Measurements from ENCODE around the gene HOXD11.

Gene HOXD11

GRCh38 chr2:176146101-176146500, 39.0 kb downstream of the HOXD11 start:
- no peak for DNase-seq (ENCODE audit: extremely low spot score)
- POLR2A ChIA-PET: no interaction called here
- CTCF ChIA-PET: interaction anchor here (0.7 to 5.0 kb wide), 5 partner anchors 14 to 506 kb away, joined by 3 to 26 read pairs (median 6); no protein-coding TSS in a partner anchor

GRCh38 chr2:176146645-176147044, 39.6 kb downstream of the HOXD11 start:
- ChIA-PET CTCF (interaction anchor here (1.2 to 5.0 kb wide), 3 partner anchors 309 to 506 kb away, joined by 3 to 26 read pairs (median 24); no protein-coding TSS in a partner anchor), POLR2A (no interaction called here)
- DNase-seq (ENCODE audit: extremely low spot score): no peak
- no peak for TF ChIP-seq CTCF (IDR thresholded peaks at IDR 0.05; ENCODE audit: control extremely low read depth, extremely low read depth, low read depth, missing control alignments)

More at GRCh38 chr2:176146101-176146500, 39.0 kb downstream of the HOXD11 start:
- no peak for TF ChIP-seq CTCF (IDR thresholded peaks at IDR 0.05; ENCODE audit: control extremely low read depth, extremely low read depth, low read depth, missing control alignments)

DNA sequence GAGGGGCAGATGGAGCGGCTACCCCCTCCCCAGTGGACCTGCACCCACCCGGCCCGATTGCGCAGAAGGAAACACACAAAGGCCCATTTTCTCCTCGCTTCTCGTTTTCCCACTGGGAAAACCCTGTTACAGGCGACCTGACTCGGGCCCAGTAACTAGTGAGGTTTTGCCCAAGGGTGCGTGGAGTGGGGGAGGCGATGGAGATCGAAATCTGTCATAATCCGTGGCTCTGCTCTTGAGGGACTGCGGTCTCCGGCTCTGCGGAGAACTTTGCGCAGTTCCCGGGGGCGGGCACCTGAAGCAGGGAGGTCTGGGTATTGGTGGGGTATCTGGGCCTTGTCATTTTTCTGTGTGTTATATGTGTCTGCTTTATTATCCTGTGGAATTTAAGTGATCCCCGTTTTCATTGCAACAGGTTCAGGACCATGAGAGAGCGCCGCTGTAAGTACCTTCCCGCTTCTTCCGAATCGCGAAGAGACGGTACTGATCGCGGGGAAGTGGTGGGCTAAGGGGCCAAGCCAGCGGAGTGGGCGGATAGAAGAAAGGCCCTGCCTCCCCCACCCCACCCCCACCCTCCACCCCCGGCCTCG, 40.2 kb downstream of the HOXD11 start:
- no peak for DNase-seq (ENCODE audit: extremely low spot score)
- POLR2A ChIA-PET: no interaction called here
- no peak for TF ChIP-seq CTCF (IDR thresholded peaks at IDR 0.05; ENCODE audit: control extremely low read depth, extremely low read depth, low read depth, missing control alignments)
- CTCF ChIA-PET: interaction anchor here (1.0 to 1.2 kb wide), 2 partner anchors 20 to 495 kb away, joined by 3 read pairs; no protein-coding TSS in a partner anchor

GRCh38 chr2:176147800-176148496, 40.9 kb downstream of the HOXD11 start:
- TF ChIP-seq CTCF (IDR thresholded peaks at IDR 0.05; ENCODE audit: control extremely low read depth, extremely low read depth, low read depth, missing control alignments): no peak
- ChIA-PET POLR2A (no interaction called here), CTCF (interaction anchor here (1.0 to 1.2 kb wide), 2 partner anchors 21 to 494 kb away, joined by 3 read pairs; no protein-coding TSS in a partner anchor)
- DNase-seq (ENCODE audit: extremely low spot score): no peak

GRCh38 chr2:176148751-176149421, 41.8 kb downstream of the HOXD11 start:
- no peak for TF ChIP-seq CTCF (IDR thresholded peaks at IDR 0.05; ENCODE audit: control extremely low read depth, extremely low read depth, low read depth, missing control alignments)
- POLR2A ChIA-PET: no interaction called here

DNA sequence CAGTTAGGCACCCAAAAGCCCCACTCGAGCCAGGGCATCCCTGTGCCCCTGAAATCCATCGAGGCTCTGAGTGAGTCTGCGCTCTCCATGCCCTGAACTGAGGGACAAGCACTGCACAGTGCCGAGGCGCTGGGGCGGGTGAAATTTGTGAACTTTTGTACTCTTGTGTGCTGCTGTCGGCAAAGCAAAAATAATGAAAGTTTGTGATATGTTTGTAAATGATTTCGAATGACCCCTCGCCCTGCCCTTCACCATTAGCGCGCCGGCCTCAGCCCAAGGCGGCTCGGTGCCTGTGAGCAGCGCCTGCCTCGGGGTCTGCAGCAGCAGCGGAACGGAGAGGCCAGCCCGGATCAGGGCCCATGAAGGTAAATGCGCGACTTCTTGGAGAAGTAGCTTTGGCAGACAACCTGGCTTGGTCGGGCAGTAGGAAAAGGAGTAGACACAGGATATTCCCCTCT, 42.4 kb downstream of the HOXD11 start:
- POLR2A ChIA-PET: no interaction called here
- no peak for DNase-seq (ENCODE audit: extremely low spot score)
- CTCF ChIA-PET: interaction anchor here (1.4 to 2.3 kb wide), 2 partner anchors 9 to 17 kb away, joined by 3 to 18 read pairs; no protein-coding TSS in a partner anchor
- no peak for TF ChIP-seq CTCF (IDR thresholded peaks at IDR 0.05; ENCODE audit: control extremely low read depth, extremely low read depth, low read depth, missing control alignments)

More at GRCh38 chr2:176148751-176149421, 41.8 kb downstream of the HOXD11 start:
- CTCF ChIA-PET: no interaction called here
- no peak for DNase-seq (ENCODE audit: extremely low spot score)

All from GM10248 (cell line).